ENCODE results near the gene TRMO.

Gene TRMO

DNA sequence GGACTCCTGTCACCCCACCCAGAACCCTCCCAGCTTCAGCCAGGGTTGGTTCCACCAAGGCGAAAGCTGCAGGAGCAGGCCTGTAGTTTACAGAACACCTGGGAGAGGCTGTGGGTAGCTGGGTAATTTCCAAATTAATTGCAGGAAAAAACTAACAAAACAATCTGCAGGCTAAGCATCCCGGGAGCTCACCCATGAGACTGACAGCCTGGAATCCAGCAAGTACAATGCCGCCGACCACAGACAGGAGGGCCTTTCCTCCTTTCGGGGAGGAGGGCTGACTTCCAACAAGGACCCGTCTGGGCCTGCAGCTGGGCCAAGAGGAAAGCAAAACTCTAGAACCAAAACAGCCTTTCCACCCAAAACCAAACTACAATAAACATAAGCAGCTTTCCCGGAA is 59.0 kb downstream of the TRMO start:
- Histone ChIP-seq H3K4me1 (ENCODE audit: low read length) (no peaks in the 10 kb centered on the region), H3K9me3 (replicated peaks; ENCODE audit: insufficient read depth, low read length) (no peaks in the 10 kb centered on the region), H3K9ac (ENCODE audit: low read length) (no peak overlapping the region), H3K27me3 (replicated peaks; ENCODE audit: insufficient read depth, low read length) (peaks cover 4% of the 10 kb centered on the region; the same call in 1 of the 2 replicates), H3K4me3 (ENCODE audit: low read length) (no peak overlapping the region), H3K27ac (ENCODE audit: low read length) (no peak overlapping the region), H4K20me1 (ENCODE audit: insufficient read depth, low read length) (no peaks in the 10 kb centered on the region), H3K4me2 (ENCODE audit: low read depth, low read length) (no peak overlapping the region), H3F3A (ENCODE audit: insufficient read depth, low read length) (no peaks in the 10 kb centered on the region), H2AFZ (ENCODE audit: low read length) (no peak overlapping the region), H3K9me2 (replicated peaks; ENCODE audit: insufficient read depth, low read length) (no peaks in the 10 kb centered on the region), H3K36me3 (replicated peaks; ENCODE audit: insufficient read depth, low read length) (no peaks in the 10 kb centered on the region), H3K79me2 (ENCODE audit: low read length) (no peaks in the 10 kb centered on the region)
- no peak for DNase-seq
- TF ChIP-seq EZH2phosphoT487 (IDR thresholded peaks at IDR 0.05; ENCODE audit: low read length), result no peak
- TF ChIP-seq, protein P1, sequence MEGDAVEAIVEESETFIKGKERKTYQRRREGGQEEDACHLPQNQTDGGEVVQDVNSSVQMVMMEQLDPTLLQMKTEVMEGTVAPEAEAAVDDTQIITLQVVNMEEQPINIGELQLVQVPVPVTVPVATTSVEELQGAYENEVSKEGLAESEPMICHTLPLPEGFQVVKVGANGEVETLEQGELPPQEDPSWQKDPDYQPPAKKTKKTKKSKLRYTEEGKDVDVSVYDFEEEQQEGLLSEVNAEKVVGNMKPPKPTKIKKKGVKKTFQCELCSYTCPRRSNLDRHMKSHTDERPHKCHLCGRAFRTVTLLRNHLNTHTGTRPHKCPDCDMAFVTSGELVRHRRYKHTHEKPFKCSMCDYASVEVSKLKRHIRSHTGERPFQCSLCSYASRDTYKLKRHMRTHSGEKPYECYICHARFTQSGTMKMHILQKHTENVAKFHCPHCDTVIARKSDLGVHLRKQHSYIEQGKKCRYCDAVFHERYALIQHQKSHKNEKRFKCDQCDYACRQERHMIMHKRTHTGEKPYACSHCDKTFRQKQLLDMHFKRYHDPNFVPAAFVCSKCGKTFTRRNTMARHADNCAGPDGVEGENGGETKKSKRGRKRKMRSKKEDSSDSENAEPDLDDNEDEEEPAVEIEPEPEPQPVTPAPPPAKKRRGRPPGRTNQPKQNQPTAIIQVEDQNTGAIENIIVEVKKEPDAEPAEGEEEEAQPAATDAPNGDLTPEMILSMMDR (IDR thresholded peaks at IDR 0.05; ENCODE audit: low read length), result no peak

DNA sequence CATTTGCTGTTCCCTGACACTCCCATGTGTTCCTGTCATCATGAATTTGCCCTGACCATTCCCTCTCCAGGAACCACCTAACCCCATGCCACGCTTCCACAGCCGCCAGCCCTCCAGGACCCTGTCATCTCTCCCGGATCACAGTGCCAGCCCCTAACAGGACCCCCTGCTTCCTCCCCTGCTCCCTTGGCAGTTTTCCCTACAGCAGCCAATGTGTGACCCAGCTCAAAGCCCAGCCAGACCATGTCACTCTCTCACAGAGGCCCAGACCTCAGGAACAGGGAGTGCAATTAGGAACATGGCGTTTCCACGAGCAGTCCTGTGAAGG is 61.2 kb downstream of the TRMO start:
- Histone ChIP-seq H3F3A (ENCODE audit: insufficient read depth, low read length) (no peaks in the 10 kb centered on the region), H3K27me3 (replicated peaks; ENCODE audit: insufficient read depth, low read length) (peaks cover 21% of the 10 kb centered on the region), H3K9me3 (replicated peaks; ENCODE audit: insufficient read depth, low read length) (no peaks in the 10 kb centered on the region), H3K79me2 (ENCODE audit: low read length) (no peaks in the 10 kb centered on the region), H3K4me1 (ENCODE audit: low read length) (no peaks in the 10 kb centered on the region), H3K36me3 (replicated peaks; ENCODE audit: insufficient read depth, low read length) (no peaks in the 10 kb centered on the region), H3K27ac (ENCODE audit: low read length) (no peak overlapping the region), H3K4me2 (ENCODE audit: low read depth, low read length) (no peak overlapping the region), H3K9ac (ENCODE audit: low read length) (no peak overlapping the region), H3K9me2 (replicated peaks; ENCODE audit: insufficient read depth, low read length) (no peaks in the 10 kb centered on the region), H4K20me1 (ENCODE audit: insufficient read depth, low read length) (no peaks in the 10 kb centered on the region), H2AFZ (ENCODE audit: low read length) (no peak overlapping the region), H3K4me3 (ENCODE audit: low read length) (no peak overlapping the region)
- TF ChIP-seq, protein P1 (IDR thresholded peaks at IDR 0.05; ENCODE audit: low read length), result no peak
- TF ChIP-seq EZH2phosphoT487 (IDR thresholded peaks at IDR 0.05; ENCODE audit: low read length), result no peak
- no peak for TF ChIP-seq EZH2 (optimal IDR thresholded peaks at IDR 0.05; ENCODE audit: low read depth, low read length)
- DNase-seq, result no peak

DNA sequence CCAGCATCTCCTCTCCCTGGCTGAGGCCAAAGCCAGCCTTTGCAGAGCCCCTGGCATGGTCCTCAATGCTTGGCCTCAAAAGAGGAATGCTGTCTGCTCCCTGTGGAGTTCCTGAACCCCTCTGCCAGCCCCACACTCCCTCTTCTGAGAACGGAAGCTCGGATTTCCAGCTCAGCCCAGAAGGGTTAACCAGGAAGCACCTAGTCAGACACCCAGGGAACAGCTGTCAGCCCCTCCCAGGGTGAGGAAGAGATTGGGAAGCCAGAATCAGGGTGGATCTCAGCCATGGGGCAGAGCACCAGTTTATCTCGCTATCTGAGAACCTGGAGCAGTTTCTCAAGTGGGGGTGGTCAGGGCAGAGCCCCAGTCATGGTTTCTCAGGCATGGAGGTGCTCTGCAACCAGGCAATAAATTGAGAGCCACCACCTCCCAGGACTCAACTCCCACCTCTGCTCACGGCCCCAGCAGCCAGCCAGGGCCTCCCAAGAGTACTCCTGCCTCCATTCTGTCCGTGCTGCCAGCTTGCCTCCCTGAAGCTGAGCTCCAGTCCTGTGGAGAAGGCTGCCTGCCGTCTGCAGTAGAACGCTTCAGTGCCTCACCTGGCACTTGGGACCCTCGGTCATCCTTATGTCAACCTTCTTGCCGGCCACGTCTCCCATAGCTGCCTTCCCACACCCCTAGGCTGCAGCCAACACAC is 61.7 kb downstream of the TRMO start:
- Histone ChIP-seq H3K4me1 (ENCODE audit: low read length) (no peaks in the 10 kb centered on the region), H3K4me2 (ENCODE audit: low read depth, low read length) (no peak overlapping the region), H3K36me3 (replicated peaks; ENCODE audit: insufficient read depth, low read length) (no peaks in the 10 kb centered on the region), H3K9me3 (replicated peaks; ENCODE audit: insufficient read depth, low read length) (no peaks in the 10 kb centered on the region), H3K27ac (ENCODE audit: low read length) (no peak overlapping the region), H3K4me3 (ENCODE audit: low read length) (no peak overlapping the region), H4K20me1 (ENCODE audit: insufficient read depth, low read length) (no peaks in the 10 kb centered on the region), H3K79me2 (ENCODE audit: low read length) (no peaks in the 10 kb centered on the region), H3K9ac (ENCODE audit: low read length) (no peak overlapping the region), H3K27me3 (replicated peaks; ENCODE audit: insufficient read depth, low read length) (peaks cover 24% of the 10 kb centered on the region), H3F3A (ENCODE audit: insufficient read depth, low read length) (no peaks in the 10 kb centered on the region), H2AFZ (ENCODE audit: low read length) (no peak overlapping the region), H3K9me2 (replicated peaks; ENCODE audit: insufficient read depth, low read length) (no peaks in the 10 kb centered on the region)
- DNase-seq, result no peak
- TF ChIP-seq EZH2 (optimal IDR thresholded peaks at IDR 0.05; ENCODE audit: low read depth, low read length), result no peak
- TF ChIP-seq EZH2phosphoT487 (IDR thresholded peaks at IDR 0.05; ENCODE audit: low read length), result no peak
- TF ChIP-seq, protein P1 (IDR thresholded peaks at IDR 0.05; ENCODE audit: low read length), result no peak

Measured in MM.1S (cell line).